Measurements from ENCODE around the gene MYT1. TPM values are rescaled to one million over a fixed set of nuclear protein-coding genes. Genes with fewer than 3 reads are reported as not detected.
"Not testable (repeated sequence)": the region's sequence is repeated elsewhere in the genome, so short reads cannot be mapped to it uniquely, and the experiment has no call there.

Gene MYT1
- total RNA-seq, 1 experiment from 2014 or later = 7.1 TPM

DNA sequence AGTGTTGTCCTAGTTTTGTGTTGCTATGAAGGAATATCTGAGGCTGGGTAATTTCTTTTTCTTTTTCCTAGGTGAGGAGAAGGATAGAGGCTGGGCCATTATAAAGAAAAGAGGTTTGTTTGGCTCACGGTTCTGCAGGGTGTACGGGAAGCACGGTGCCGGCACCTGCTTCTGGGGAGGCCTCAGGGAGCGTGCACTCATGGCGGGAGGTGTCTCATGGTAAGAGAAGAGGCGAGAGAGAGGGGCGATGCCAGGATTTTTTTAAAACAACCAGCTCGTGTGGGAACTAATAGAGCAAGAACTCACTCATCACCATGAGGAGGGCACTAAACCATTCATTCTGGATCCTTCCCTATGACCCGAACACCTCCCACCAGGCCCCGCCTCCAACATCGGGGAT, 42.7 kb upstream of the MYT1 start (continued):
- TF ChIP-seq, protein P1, sequence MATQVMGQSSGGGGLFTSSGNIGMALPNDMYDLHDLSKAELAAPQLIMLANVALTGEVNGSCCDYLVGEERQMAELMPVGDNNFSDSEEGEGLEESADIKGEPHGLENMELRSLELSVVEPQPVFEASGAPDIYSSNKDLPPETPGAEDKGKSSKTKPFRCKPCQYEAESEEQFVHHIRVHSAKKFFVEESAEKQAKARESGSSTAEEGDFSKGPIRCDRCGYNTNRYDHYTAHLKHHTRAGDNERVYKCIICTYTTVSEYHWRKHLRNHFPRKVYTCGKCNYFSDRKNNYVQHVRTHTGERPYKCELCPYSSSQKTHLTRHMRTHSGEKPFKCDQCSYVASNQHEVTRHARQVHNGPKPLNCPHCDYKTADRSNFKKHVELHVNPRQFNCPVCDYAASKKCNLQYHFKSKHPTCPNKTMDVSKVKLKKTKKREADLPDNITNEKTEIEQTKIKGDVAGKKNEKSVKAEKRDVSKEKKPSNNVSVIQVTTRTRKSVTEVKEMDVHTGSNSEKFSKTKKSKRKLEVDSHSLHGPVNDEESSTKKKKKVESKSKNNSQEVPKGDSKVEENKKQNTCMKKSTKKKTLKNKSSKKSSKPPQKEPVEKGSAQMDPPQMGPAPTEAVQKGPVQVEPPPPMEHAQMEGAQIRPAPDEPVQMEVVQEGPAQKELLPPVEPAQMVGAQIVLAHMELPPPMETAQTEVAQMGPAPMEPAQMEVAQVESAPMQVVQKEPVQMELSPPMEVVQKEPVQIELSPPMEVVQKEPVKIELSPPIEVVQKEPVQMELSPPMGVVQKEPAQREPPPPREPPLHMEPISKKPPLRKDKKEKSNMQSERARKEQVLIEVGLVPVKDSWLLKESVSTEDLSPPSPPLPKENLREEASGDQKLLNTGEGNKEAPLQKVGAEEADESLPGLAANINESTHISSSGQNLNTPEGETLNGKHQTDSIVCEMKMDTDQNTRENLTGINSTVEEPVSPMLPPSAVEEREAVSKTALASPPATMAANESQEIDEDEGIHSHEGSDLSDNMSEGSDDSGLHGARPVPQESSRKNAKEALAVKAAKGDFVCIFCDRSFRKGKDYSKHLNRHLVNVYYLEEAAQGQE (IDR thresholded peaks at IDR 0.05; ENCODE audit: low read depth) = no peak
- TF ChIP-seq CBX3 (IDR thresholded peaks at IDR 0.05; ENCODE audit: low read depth) = no peak
- no peak for TF ChIP-seq POLR2A (IDR thresholded peaks at IDR 0.05; ENCODE audit: borderline replicate concordance, extremely low read depth, insufficient read depth, insufficient read length)
- TF ChIP-seq RAD21 (IDR thresholded peaks at IDR 0.05; ENCODE audit: low read depth) = no peak
- TF ChIP-seq, protein P2, sequence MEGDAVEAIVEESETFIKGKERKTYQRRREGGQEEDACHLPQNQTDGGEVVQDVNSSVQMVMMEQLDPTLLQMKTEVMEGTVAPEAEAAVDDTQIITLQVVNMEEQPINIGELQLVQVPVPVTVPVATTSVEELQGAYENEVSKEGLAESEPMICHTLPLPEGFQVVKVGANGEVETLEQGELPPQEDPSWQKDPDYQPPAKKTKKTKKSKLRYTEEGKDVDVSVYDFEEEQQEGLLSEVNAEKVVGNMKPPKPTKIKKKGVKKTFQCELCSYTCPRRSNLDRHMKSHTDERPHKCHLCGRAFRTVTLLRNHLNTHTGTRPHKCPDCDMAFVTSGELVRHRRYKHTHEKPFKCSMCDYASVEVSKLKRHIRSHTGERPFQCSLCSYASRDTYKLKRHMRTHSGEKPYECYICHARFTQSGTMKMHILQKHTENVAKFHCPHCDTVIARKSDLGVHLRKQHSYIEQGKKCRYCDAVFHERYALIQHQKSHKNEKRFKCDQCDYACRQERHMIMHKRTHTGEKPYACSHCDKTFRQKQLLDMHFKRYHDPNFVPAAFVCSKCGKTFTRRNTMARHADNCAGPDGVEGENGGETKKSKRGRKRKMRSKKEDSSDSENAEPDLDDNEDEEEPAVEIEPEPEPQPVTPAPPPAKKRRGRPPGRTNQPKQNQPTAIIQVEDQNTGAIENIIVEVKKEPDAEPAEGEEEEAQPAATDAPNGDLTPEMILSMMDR (IDR thresholded peaks at IDR 0.05 in 2 of 3, conservative IDR thresholded peaks at IDR 0.05 in 1 of 3; ENCODE audit: borderline replicate concordance in 1 of 3, insufficient read depth in 1 of 3, low read depth in 2 of 3, low read length in 2 of 3) = no peak

DNA sequence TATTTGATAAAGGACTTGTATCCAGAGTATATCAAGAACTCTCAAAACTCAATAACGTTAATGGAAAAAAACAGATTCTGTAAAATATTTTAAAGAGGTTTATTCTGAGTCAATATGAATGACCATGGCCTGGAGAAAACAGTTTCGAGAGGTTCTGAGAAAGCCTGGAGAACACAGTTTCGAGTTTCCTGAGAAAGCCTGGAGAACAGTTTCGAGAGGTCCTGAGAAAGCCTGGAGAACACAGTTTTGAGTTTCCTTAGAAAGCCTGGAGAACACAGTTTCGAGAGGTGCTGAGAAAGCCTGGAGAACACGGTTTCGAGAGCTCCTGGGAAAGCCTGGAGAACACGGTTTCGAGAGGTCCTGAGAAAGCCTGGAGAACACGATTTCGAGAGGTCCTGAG, 41.3 kb upstream of the MYT1 start:
- RAD21 ChIA-PET (ENCODE audit: low non-redundant PET in 1 of 2, low total read pairs in 2 of 2, uncharacterized antibody in 2 of 2, unreplicated experiment in 2 of 2); H3K27me3 ChIP-seq (ENCODE audit: insufficient read depth, low read length); H3K4me3 ChIP-seq (replicated peaks in 1 of 2; ENCODE audit: low read depth in 1 of 2, low read length in 2 of 2); H3K4me1 ChIP-seq (ENCODE audit: control insufficient read depth in 1 of 2, insufficient read depth in 2 of 2, low read length in 2 of 2); H3K27ac ChIP-seq (ENCODE audit: low read depth, low read length); H3K9ac ChIP-seq (ENCODE audit: low read length); DNase-seq (ENCODE audit: low read depth, low spot score); H2AFZ ChIP-seq (ENCODE audit: low read depth, low read length, poor library complexity, severe bottlenecking); H3K9me3 ChIP-seq (ENCODE audit: control insufficient read depth in 1 of 2, insufficient read depth in 1 of 2, low read depth in 1 of 2, low read length in 2 of 2); BruUV-seq (replicated peaks); H3K9me2 ChIP-seq (ENCODE audit: insufficient read depth); H4K20me1 ChIP-seq (ENCODE audit: insufficient read depth); intact Hi-C loops (cut with micrococcal nuclease); H3K36me3 ChIP-seq (ENCODE audit: control insufficient read depth in 1 of 2, insufficient read depth in 2 of 2, low read length in 2 of 2); ATAC-seq; H3K4me2 ChIP-seq (ENCODE audit: low read length); H3K79me2 ChIP-seq (ENCODE audit: insufficient read depth, low read length): not testable (repeated sequence)
- ChIA-PET CTCF (interaction anchor here (1.1 to 1.7 kb wide), 2 partner anchors 21 to 585 kb away, joined by 3 to 6 read pairs; partner anchors contain the start of gene PTK6), POLR2A (interaction anchor here (0.7 kb wide), 1 partner anchor 36 kb away, joined by 4 read pairs; no protein-coding TSS in a partner anchor)

- H3K4me1 ChIP-seq (ENCODE audit: control insufficient read depth in 1 of 2, insufficient read depth in 2 of 2, low read length in 2 of 2); H3K79me2 ChIP-seq (ENCODE audit: insufficient read depth, low read length); H3K36me3 ChIP-seq (ENCODE audit: control insufficient read depth in 1 of 2, insufficient read depth in 2 of 2, low read length in 2 of 2); H2AFZ ChIP-seq (ENCODE audit: low read depth, low read length, poor library complexity, severe bottlenecking); DNase-seq (ENCODE audit: low read depth, low spot score); H3K9me2 ChIP-seq (ENCODE audit: insufficient read depth); H3K9me3 ChIP-seq (ENCODE audit: control insufficient read depth in 1 of 2, insufficient read depth in 1 of 2, low read depth in 1 of 2, low read length in 2 of 2); ATAC-seq; H3K9ac ChIP-seq (ENCODE audit: low read length); H4K20me1 ChIP-seq (ENCODE audit: insufficient read depth); CTCF ChIA-PET; RAD21 ChIA-PET (ENCODE audit: low non-redundant PET in 1 of 2, low total read pairs in 2 of 2, uncharacterized antibody in 2 of 2, unreplicated experiment in 2 of 2); BruUV-seq (replicated peaks); H3K4me2 ChIP-seq (ENCODE audit: low read length); intact Hi-C loops (cut with micrococcal nuclease); H3K4me3 ChIP-seq (replicated peaks in 1 of 2; ENCODE audit: low read depth in 1 of 2, low read length in 2 of 2); H3K27ac ChIP-seq (ENCODE audit: low read depth, low read length); H3K27me3 ChIP-seq (ENCODE audit: insufficient read depth, low read length): not testable (repeated sequence)
- POLR2A ChIA-PET = interaction anchor here (0.7 kb wide), 1 partner anchor 36 kb away, joined by 4 read pairs; no protein-coding TSS in a partner anchor
Measured at GRCh38 chr20:64123517-64123916, 40.7 kb upstream of the MYT1 start.

All from HCT116 (cell line).